ENCODE data around the gene GOSR1.
"Not testable (repeated sequence)": the region's sequence is repeated elsewhere in the genome, so short reads cannot be mapped to it uniquely, and the experiment has no call there.

GOSR1 gene

DNA sequence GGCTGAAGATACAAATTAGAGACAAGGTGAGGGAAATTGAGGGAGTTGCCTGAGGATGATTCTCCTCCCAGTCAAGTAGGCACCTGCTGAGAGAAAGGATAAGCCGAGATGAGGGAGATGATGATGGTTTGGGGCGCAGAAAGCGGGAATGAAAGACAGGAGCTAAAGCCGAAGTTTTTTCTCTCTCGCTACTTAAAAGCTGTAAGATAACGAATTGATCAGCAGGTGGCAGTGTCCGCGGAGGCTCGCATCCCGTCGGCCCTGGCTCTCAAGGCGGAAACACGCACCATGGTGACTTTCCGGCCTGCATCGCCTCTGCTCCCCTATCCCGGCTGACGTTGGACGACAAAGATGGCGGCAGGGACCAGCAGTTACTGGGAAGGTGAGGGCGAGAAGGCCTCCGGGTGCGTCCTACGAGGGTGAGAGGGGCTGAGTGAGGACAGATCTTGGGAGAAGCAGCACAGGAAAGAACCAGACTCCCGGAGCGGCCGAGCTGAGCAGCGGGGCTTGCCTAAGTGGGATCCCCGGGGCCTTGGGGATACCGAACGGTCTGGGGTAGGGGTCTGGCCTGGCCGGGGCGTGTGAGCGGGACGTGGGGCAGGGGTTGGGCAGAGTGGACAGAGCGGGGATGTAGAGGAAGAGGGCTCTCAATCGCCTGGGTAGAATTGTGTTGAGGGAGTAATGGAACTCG lies at the start of gene GOSR1:
Gene GOSR1, plus strand, starts transcription at position 326 of the 691 bp plus-strand sequence. Its CDS starts 26 bp downstream, at position 352.
- DNase-seq (ENCODE audit: low read depth), result peak; percentile 95

DNA sequence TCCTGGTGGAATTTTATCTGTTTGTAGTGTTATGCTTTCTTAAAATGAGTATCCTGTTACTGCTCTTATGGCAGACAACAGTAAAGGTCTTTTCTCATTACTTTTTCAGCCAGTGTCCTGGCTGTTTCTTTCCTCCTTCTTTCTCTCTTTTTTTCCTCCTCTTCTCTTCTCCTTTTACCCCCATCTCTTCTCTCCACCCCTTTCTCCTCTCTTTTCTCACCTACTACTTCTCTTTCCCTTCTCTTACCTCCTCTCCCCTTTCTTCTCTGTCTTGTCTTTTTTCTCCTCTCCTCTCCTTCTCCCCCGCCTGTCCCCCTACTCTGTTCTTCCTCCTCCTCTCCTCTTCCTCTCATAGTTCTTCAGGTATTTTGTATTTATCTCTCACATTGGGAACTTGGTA lies 49.6 kb upstream of the GOSR1 start:
- DNase-seq (ENCODE audit: low read depth), result no peak

- DNase-seq (ENCODE audit: low read depth), result peak; percentile 84
Measured at GRCh38 chr17:30429155-30429554, 48.1 kb upstream of the GOSR1 start.

DNA sequence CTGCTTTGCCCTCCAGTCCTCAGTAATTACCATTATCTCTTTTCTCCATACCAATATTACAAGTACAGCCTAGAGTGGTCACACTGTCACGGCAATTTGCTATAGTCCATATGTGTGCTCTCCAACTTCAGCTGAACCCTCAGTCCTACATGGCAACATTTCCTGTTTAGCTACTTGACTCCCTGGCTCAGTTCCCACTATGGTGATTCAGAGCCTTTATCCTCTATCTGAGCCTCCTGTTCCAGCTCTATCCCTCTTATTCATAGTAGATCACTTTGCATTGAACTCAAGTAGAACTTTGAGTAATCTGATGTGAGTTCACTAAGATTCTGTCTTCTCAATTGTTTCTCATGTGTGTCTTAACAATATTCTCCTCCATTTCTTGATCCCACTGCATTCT lies 43.7 kb upstream of the GOSR1 start:
- DNase-seq (ENCODE audit: low read depth), result peak; percentile 95

DNA sequence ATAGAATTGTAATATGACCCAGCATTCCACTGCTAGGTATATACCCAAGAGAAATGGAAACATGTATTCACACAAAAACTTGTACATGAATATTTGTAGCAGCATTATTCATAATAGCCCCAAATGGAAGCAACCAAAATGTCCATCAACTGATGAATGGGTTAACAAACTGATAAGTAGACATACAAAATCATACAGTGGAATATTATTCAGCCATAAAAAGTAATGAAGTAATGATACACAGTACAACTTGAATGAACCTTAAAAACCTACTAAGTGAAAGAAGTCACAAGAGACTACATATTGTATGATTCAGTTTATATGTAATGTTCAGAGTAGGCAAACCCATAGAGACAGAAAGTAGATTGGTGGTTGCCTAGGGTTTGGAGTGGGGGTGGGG lies 40.5 kb upstream of the GOSR1 start:
- no peak for DNase-seq (ENCODE audit: low read depth)

DNA sequence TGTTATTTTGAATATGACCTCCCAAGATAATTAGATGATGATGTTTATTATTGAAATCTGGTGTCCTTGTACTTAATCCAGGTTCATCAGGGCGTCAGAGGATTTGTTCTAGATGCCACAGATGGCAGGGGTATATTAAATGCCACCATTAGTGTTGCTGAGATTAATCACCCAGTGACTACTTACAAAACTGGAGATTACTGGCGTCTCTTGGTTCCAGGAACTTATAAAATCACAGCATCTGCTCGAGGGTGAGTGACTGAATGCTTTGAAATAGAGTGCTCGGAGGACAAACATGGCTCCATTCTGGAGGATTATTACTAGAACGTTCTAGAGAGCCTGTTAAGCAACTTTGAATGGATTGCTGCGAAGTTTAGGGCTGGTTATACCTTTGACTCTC lies 33.5 kb upstream of the GOSR1 start:
- DNase-seq (ENCODE audit: low read depth), result no peak

GRCh38 chr17:30446640-30447039 lies 30.6 kb upstream of the GOSR1 start:
- not testable (repeated sequence) for DNase-seq (ENCODE audit: low read depth)

- DNase-seq (ENCODE audit: low read depth), result no peak
Measured at GRCh38 chr17:30449480-30449879, 27.7 kb upstream of the GOSR1 start.

- peak; percentile 64 for DNase-seq (ENCODE audit: low read depth)
Measured at GRCh38 chr17:30450125-30451027, 26.8 kb upstream of the GOSR1 start.

DNA sequence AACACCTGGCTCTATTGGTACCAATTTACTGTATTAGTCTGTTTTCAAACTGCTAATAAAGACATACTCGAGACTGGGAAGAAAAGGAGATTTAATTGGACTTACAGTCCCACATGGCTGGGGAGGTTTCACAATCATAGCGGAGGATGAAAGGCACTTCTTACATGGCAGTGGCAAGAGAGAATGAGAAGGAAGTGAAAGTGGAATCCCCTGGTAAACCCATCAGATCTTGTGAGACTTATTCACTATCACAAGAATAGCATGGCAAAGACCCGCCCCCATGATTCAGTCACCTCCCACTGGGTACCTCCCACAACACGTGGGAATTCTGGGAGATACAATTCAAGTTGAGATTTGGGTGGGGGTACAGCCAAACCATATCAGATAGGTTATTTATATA lies 22.6 kb upstream of the GOSR1 start:
- no peak for DNase-seq (ENCODE audit: low read depth)

- no peak for DNase-seq (ENCODE audit: low read depth)
Measured at GRCh38 chr17:30458371-30458770, 18.8 kb upstream of the GOSR1 start.

DNA sequence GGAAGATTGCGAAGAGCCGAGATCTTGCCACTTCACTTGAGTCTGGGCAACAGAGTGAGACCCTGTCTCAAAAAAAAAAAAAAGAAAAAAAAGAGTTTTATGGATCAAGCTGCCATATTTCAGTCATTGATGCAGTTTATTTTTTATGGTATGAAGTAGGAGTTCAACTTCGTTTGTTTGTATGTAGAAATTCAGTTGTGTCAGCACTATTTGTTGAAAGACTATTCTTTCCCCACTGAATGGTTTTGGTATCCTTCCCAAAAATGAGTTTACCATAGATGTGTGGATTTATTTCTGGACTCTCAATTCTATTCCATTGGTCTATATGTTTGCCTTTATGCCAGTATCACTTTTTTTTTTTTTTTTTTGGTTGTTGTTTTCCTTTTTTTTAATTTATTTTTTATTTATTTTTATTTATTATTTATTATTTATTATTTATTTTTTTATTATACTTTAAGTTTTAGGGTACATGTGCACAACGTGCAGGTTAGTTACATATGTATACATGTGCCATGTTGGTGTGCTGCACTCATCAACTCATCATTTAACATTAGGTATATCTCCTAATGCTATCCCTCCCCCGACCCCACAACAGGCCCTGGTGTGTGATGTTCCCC lies 18.3 kb upstream of the GOSR1 start:
- DNase-seq (ENCODE audit: low read depth), result not testable (repeated sequence)

DNA sequence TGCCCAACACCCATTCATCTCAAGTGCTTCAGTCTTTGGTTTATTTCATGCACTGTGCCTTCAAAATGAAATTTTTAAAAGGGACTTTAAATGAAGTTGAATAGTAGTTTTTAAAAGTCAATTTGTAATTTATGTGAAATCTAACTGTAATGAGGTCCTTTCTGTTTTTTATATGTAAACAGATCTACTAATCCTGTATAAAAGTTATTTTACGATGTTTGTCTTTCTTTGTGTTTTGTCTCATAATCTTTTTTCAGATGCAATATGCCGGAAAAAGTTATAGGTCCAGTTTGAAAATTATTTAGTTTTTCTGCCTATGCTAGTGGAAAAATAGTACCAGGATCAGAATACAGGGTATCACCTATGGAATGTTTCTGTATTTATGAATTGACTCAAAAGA lies 8.7 kb upstream of the GOSR1 start:
- no peak for DNase-seq (ENCODE audit: low read depth)

GRCh38 chr17:30472238-30472890 lies 4.8 kb upstream of the GOSR1 start:
- DNase-seq (ENCODE audit: low read depth), result no peak

- no peak for DNase-seq (ENCODE audit: low read depth)
Measured at GRCh38 chr17:30475206-30475605, 2.0 kb upstream of the GOSR1 start.

DNA sequence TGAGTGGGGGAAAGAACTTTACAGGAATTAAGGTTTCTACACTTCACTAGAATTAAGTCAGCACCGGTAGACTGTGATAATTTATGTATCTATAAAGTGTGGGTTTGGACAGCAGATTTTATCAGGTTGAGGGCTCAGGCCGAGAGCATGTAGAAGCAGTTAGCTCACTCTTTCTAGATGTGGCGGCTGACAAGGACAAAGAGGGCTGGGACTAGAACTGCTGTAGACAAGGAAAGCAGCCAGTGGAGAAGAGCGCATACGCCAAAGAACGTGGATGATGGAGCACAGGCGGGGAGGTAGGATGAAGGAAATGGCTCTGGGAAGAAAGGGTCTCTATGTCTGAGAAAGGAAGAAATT lies 504 bp upstream of the GOSR1 start:
- no peak for DNase-seq (ENCODE audit: low read depth)

DNA sequence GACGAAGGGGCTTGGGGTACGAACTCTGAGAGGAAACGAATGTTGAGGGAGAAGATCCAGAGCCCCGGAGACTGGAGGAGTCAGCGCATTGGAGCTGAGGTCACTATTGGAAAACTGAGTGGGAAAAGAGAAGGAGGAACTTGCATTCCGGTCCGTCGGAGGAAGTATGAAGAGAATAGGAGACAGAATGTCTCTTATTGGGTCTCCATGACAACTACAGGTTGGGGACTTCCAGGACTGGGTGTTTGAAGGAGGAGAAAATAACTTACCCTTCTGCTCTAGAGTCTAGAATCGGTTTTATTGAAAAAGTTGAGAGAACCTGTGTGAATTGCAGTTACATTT lies 537 bp downstream of the GOSR1 start:
- peak; percentile 51 for DNase-seq (ENCODE audit: low read depth)

GRCh38 chr17:30482555-30482954 lies 5.3 kb downstream of the GOSR1 start:
- DNase-seq (ENCODE audit: low read depth), result no peak

DNA sequence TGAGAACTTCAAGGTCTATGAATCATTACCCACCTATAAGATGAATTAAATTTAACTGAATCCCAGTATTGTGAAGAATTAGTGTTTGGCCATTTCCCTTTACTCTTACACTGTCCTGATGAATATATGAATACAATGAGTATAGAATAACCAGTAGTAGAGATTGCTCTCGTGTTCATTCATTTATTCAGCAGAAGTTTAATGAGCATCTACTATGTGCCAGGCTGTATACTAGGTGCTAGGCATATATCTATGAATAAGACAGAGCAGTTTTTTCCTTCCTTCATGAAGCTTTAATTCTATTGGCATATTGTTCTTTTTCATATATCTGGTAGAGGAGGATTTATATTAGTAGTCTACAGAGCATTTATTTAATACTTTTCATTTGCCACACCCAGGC lies 6.0 kb downstream of the GOSR1 start:
- DNase-seq (ENCODE audit: low read depth), result no peak

DNA sequence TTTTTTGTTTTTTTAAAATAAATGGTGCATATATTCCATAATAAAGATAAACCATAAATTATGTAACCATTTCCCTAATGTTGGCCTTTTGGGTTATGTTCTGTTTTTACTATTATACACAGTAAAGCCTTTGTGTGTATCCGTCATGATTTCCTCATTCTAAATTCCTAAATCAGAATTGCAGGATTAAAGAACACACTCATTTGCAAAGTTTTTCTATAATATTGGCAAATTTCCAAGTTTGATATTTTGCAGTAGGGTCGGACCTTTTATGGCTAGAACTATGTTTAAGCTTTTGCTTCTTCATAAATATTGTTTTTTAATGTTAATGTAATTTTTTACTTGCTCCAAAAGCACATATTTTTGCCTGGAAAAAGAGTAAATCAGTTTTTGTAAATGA lies 16.6 kb downstream of the GOSR1 start:
- no peak for DNase-seq (ENCODE audit: low read depth)

GRCh38 chr17:30495586-30495985 lies 18.4 kb downstream of the GOSR1 start:
- DNase-seq (ENCODE audit: low read depth), result no peak

DNA sequence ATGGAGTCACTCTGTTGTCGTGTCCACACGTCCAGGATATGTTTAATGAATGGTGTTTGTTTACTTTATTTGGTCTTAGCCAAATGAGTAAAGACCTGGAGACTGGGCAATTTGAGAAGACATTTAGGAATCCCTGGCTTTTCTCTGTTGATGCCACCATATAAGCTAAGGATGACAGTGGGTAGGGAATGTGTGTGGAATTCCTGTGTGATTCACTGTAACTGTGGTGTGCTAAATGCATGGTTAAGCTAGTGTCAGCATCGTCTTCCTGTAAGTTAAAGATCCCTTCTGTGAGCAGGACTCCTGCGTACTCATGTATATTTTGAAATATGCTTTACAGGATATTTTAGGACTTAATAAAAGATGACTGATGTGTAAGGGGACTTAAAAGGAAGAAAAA lies 26.4 kb downstream of the GOSR1 start:
- peak; percentile 79 for DNase-seq (ENCODE audit: low read depth)

Data from EH (cell line).